Retinal pigment epithelial cell (primary cell): ENCODE measurements around the gene ZBTB8A.
"Not testable (repeated sequence)": the region's sequence is repeated elsewhere in the genome, so short reads cannot be mapped to it uniquely, and the experiment has no call there.

Source experiments
- DNase-seq: peaks from one replicate; pipeline ENCODE4 v3.0.0-alpha.2; 2010; ENCODE audit warnings: low read depth
- H3K4me3 ChIP-seq: 2 replicates; pipeline ENCODE4 v1.5.1; 2011; ENCODE audit warnings: mild to moderate bottlenecking, low read length, control low read depth, moderate library complexity
- CTCF ChIP-seq: conservative IDR thresholded peaks from 2 replicates; pipeline ENCODE4 v1.5.1; 2011; ENCODE audit warnings: low read depth, low read length, control low read depth, inconsistent platforms

Gene ZBTB8A

GRCh38 chr1:32627596-32628162 is 88.5 kb downstream of the ZBTB8A start:
- DNase-seq: no peak
- TF ChIP-seq CTCF: no peak
- no peak overlapping the region for H3K4me3 ChIP-seq

DNA sequence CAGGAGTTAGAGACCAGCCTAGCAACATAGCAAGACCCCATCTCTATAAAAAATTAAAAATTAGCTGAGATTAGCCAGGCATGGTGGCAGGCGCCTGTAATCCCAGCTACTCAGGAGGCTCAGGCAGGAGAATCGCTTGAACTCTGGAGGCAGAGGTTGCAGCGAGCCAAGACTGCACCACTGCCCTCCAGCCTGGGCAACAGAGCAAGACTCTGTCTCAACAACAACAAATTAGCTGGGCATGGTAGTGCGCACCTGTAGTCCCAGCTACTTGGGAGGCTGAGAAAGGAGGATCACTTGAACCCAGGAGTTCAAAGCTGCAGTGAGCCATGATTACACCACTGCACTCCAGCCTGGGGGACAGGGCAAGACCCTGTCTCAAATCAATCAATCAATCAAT is 90.9 kb downstream of the ZBTB8A start:
- DNase-seq, H3K4me3 ChIP-seq: not testable (repeated sequence)

DNA sequence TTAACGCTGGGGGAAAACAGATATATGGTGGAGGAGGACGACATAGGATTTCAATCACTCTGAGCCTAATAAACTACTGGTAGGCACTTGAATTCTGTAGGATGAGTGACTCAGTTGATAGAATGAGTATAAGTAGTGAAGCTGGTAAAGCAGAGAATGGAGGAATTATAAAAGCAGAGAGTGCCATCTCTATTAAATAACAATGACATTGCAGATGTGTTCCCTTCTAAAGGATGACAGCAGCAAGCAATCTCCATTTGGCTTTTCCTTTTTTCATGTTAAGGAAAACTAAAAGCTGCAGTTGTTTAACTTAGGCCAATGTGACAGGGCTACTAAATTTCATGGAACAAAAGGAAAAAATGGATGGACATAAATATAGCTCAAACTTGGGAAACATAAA is 93.6 kb downstream of the ZBTB8A start:
- no peak for DNase-seq

GRCh38 chr1:32635508-32636277 is 96.5 kb downstream of the ZBTB8A start:
- no peak overlapping the region for H3K4me3 ChIP-seq
- no peak for DNase-seq
- no peak for TF ChIP-seq CTCF

More for the DNA sequence above, 93.6 kb downstream of the ZBTB8A start:
- H3K4me3 ChIP-seq: no peak overlapping the region
- no peak for TF ChIP-seq CTCF

DNA sequence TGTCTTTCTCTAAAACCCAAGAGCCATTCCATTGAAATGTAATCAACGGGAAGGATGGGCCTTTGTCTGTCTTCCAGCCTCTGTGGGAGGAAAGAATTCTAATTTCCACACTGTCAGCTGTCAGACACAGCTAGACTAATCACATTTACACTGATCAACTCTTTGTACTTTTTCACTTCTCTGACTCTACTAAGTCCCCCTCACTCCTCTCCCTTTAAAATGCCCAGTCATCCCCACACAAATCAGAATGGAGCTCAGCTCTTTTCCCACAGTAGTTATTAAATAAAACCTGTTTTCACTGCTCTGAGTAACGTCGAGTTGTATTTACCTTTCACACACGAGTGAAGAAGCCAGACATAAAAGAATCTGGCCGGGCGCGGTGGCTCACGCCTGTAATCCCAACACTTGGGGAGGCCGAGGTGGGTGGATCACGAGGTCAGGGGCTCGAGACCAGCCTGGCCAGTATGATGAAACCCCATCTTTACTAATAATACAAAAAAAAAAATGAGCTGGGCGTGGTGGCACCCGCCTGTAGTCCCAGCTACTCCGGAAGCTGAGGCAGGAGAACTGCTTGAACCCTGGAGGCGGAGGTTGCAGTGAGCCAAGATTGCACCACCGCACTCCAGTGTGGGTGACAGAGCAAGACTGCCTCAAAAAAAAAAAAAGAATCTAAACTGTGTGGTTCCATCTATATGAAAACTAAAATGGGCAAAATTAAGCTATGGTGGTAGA is 97.9 kb downstream of the ZBTB8A start:
- TF ChIP-seq CTCF: no peak
- no peak overlapping the region for H3K4me3 ChIP-seq
- no peak for DNase-seq

- TF ChIP-seq CTCF: no peak
- DNase-seq: no peak
- H3K4me3 ChIP-seq: no peak overlapping the region
Measured at GRCh38 chr1:32639489-32640075, 100.4 kb downstream of the ZBTB8A start.

GRCh38 chr1:32642292-32642827 is 103.1 kb downstream of the ZBTB8A start:
- not testable (repeated sequence) for DNase-seq

More at GRCh38 chr1:32642292-32642827, 103.1 kb downstream of the ZBTB8A start:
- H3K4me3 ChIP-seq: not testable (repeated sequence)
